DOHH2 (cell line): Measurements from ENCODE around the gene SON.
"Not testable (repeated sequence)": the region's sequence is repeated elsewhere in the genome, so short reads cannot be mapped to it uniquely, and the experiment has no call there.

Source experiments
- EZH2phosphoT487 ChIP-seq: fragments of 200-600 bp; sonication (generic); IDR thresholded peaks from 2 replicates; pipeline ENCODE4 v1.6.1; 2017; ENCODE audit warnings: borderline replicate concordance, mild to moderate bottlenecking, antibody characterized with exemption, low read length, moderate library complexity, mixed read lengths
- TF ChIP-seq, protein P1 (sequence below): fragments of 200-600 bp; sonication (generic); IDR thresholded peaks from one replicate; pipeline ENCODE4 v1.5.1; 2014; ENCODE audit warnings: antibody characterized with exemption, mild to moderate bottlenecking, low read depth, low read length; ENCODE audit not compliant: poor library complexity, severe bottlenecking

DNA sequence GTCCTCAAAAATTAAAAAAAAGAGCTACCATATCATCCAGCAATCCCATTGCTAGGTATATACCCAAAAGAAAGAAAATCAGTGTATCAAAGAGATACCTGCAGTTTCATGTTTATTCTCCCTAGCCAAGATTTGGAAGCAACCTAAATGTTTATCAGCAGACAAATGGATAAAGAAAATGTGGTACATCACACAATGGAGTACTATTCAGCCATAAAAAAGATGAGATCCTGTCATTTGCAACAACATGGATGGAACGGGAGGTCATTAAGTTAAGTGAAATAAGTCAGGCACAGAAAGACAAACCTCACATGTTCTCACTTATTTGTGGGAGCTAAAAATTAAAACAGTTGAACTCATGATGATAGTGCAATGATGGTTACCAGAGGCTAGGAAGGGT, 35.8 kb upstream of the SON start:
- TF ChIP-seq, protein P1, sequence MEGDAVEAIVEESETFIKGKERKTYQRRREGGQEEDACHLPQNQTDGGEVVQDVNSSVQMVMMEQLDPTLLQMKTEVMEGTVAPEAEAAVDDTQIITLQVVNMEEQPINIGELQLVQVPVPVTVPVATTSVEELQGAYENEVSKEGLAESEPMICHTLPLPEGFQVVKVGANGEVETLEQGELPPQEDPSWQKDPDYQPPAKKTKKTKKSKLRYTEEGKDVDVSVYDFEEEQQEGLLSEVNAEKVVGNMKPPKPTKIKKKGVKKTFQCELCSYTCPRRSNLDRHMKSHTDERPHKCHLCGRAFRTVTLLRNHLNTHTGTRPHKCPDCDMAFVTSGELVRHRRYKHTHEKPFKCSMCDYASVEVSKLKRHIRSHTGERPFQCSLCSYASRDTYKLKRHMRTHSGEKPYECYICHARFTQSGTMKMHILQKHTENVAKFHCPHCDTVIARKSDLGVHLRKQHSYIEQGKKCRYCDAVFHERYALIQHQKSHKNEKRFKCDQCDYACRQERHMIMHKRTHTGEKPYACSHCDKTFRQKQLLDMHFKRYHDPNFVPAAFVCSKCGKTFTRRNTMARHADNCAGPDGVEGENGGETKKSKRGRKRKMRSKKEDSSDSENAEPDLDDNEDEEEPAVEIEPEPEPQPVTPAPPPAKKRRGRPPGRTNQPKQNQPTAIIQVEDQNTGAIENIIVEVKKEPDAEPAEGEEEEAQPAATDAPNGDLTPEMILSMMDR = not testable (repeated sequence)
- not testable (repeated sequence) for TF ChIP-seq EZH2phosphoT487
